GM12892 (cell line): Measurements from ENCODE around the gene COMMD4.
"Not testable (repeated sequence)": the region's sequence is repeated elsewhere in the genome, so short reads cannot be mapped to it uniquely, and the experiment has no call there.

ENCODE experiments used
- POLR2A ChIP-seq: IDR thresholded peaks from 2 replicates; pipeline ENCODE4 v1.6.1; 2011; ENCODE audit warnings: low read depth, low read length, control low read depth
- POLR2AphosphoS5 ChIP-seq: IDR thresholded peaks from 2 replicates; pipeline ENCODE4 v1.6.1; 2011; ENCODE audit warnings: low read depth, low read length, control low read depth
- TAF1 ChIP-seq: IDR thresholded peaks from 2 replicates; pipeline ENCODE4 v1.6.1; 2011; ENCODE audit warnings: low read depth, mild to moderate bottlenecking, control low read depth, low read length, borderline replicate concordance

DNA sequence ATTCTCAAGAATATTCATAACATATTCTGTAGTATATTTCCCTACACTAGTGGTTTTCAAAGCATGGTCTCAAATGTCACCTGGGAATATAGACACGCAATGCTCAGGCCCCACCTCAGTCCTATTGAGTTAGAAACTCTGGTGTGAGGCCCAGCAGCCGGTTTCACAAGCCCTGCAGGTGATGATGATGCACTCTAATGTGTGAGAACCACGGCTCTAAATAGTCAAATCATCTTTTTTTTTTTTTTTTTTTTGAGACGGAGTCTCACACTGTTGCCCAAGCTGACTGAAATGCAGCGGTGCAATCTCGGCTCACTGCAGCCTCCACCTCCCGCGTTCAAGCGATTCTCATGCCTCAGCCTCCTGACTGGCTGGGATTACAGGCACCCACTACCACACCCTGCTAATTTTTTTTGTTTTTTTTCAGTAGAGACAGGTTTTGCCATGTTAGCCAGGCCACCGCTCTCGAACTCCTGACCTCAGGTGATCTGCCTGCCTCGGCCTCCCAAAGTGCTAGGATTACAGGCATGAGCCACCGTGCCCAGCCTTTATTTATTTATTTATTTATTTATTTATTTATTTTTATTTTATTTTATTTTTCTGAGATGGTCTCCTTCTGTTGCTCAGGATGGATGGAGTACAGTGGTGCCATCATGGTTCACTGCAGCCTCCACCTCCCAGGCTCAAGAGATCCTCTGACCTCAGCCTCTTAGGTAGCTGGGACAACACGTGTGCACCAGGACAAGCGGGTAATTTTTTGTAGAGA lies 2.0 kb upstream of the COMMD4 start:
- TF ChIP-seq POLR2AphosphoS5, POLR2A, TAF1: not testable (repeated sequence)
